ENCODE data around the gene NHLRC1.

Gene NHLRC1

GRCh38 chr6:18136260-18136659 is 13.8 kb upstream of the NHLRC1 start:
- Histone ChIP-seq H2BK120ac (ENCODE audit: low read depth, low read length) (no peak overlapping the region), H3K36me3 (ENCODE audit: control insufficient read depth, insufficient read depth, low read length) (peaks cover 1% of the 10 kb centered on the region), H4K5ac (ENCODE audit: low read length) (no peak overlapping the region), H3K79me2 (ENCODE audit: control insufficient read depth, insufficient read depth, low read length) (no peaks in the 10 kb centered on the region), H2AK5ac (ENCODE audit: low read length) (no peak overlapping the region), H3K23ac (ENCODE audit: low read length) (no peak overlapping the region), H3K56ac (ENCODE audit: low read length) (no peak overlapping the region), H3K4me3 (ENCODE audit: low read length) (no peak overlapping the region), H2BK15ac (replicated peaks; ENCODE audit: low read depth) (no peak overlapping the region), H3K79me1 (ENCODE audit: low read length) (no peaks in the 10 kb centered on the region), H3K4me1 (ENCODE audit: control insufficient read depth, low read depth, low read length) (no peaks in the 10 kb centered on the region), H3K4ac (ENCODE audit: low read depth, low read length) (no peak overlapping the region), H3K27me3 (ENCODE audit: insufficient read depth, low read length, poor library complexity) (no peaks in the 10 kb centered on the region), H3K4me2 (ENCODE audit: low read length) (no peak overlapping the region), H3K18ac (ENCODE audit: low read length) (no peak overlapping the region), H3K9ac (ENCODE audit: low read length) (no peak overlapping the region), H2BK5ac (ENCODE audit: low read length) (no peak overlapping the region), H4K8ac (ENCODE audit: low read depth, low read length) (no peak overlapping the region), H3K27ac (ENCODE audit: low read depth, low read length) (no peak overlapping the region)
- no peak for DNase-seq
- WGBS (ENCODE audit: extremely low coverage, insufficient coverage, low lambda C conversion rate) = no CpG with 5 or more reads among the region's 10 CpGs

- Histone ChIP-seq H3K79me2 (ENCODE audit: control insufficient read depth, insufficient read depth, low read length) (no peaks in the 10 kb centered on the region), H2AK5ac (ENCODE audit: low read length) (no peak overlapping the region), H3K4me2 (ENCODE audit: low read length) (no peak overlapping the region), H3K27me3 (ENCODE audit: insufficient read depth, low read length, poor library complexity) (no peaks in the 10 kb centered on the region), H2BK15ac (replicated peaks; ENCODE audit: low read depth) (no peak overlapping the region), H3K4me3 (ENCODE audit: low read length) (no peak overlapping the region), H4K8ac (ENCODE audit: low read depth, low read length) (no peak overlapping the region), H3K79me1 (ENCODE audit: low read length) (no peaks in the 10 kb centered on the region), H3K4me1 (ENCODE audit: control insufficient read depth, low read depth, low read length) (no peaks in the 10 kb centered on the region), H3K27ac (ENCODE audit: low read depth, low read length) (no peak overlapping the region), H4K5ac (ENCODE audit: low read length) (no peak overlapping the region), H3K56ac (ENCODE audit: low read length) (no peak overlapping the region), H2BK5ac (ENCODE audit: low read length) (no peak overlapping the region), H2BK120ac (ENCODE audit: low read depth, low read length) (no peak overlapping the region), H3K23ac (ENCODE audit: low read length) (no peak overlapping the region), H3K18ac (ENCODE audit: low read length) (no peak overlapping the region), H3K4ac (ENCODE audit: low read depth, low read length) (no peak overlapping the region), H3K9ac (ENCODE audit: low read length) (no peak overlapping the region), H3K36me3 (ENCODE audit: control insufficient read depth, insufficient read depth, low read length) (peaks cover 1% of the 10 kb centered on the region)
- WGBS (ENCODE audit: extremely low coverage, insufficient coverage, low lambda C conversion rate) = no CpG with 5 or more reads among the region's 2 CpGs
- DNase-seq = no peak
Measured at GRCh38 chr6:18135171-18135570, 12.7 kb upstream of the NHLRC1 start.

- H3K27ac ChIP-seq (ENCODE audit: low read depth, low read length) = no peak overlapping the region
- H3K4me3 ChIP-seq (ENCODE audit: low read length) = no peak overlapping the region
- H3K79me1 ChIP-seq (ENCODE audit: low read length) = no peaks in the 10 kb centered on the region
- no peaks in the 10 kb centered on the region for H3K36me3 ChIP-seq (ENCODE audit: control insufficient read depth, insufficient read depth, low read length)
- no peak overlapping the region for H2AK5ac ChIP-seq (ENCODE audit: low read length)
- no peak overlapping the region for H2BK15ac ChIP-seq (replicated peaks; ENCODE audit: low read depth)
- H3K79me2 ChIP-seq (ENCODE audit: control insufficient read depth, insufficient read depth, low read length) = no peaks in the 10 kb centered on the region
- no peak overlapping the region for H2BK120ac ChIP-seq (ENCODE audit: low read depth, low read length)
- no peak overlapping the region for H3K9ac ChIP-seq (ENCODE audit: low read length)
- H4K5ac ChIP-seq (ENCODE audit: low read length) = no peak overlapping the region
- no peaks in the 10 kb centered on the region for H3K4me1 ChIP-seq (ENCODE audit: control insufficient read depth, low read depth, low read length)
- DNase-seq = no peak
- no peak overlapping the region for H3K18ac ChIP-seq (ENCODE audit: low read length)
- WGBS (ENCODE audit: extremely low coverage, insufficient coverage, low lambda C conversion rate) = no CpG with 5 or more reads among the region's 3 CpGs
- H3K23ac ChIP-seq (ENCODE audit: low read length) = no peak overlapping the region
- H3K27me3 ChIP-seq (ENCODE audit: insufficient read depth, low read length, poor library complexity) = no peaks in the 10 kb centered on the region
- no peak overlapping the region for H2BK5ac ChIP-seq (ENCODE audit: low read length)
- no peak overlapping the region for H3K56ac ChIP-seq (ENCODE audit: low read length)
- no peak overlapping the region for H3K4ac ChIP-seq (ENCODE audit: low read depth, low read length)
- no peak overlapping the region for H3K4me2 ChIP-seq (ENCODE audit: low read length)
- H4K8ac ChIP-seq (ENCODE audit: low read depth, low read length) = no peak overlapping the region
Measured at GRCh38 chr6:18132346-18132745, 9.9 kb upstream of the NHLRC1 start.

GRCh38 chr6:18126121-18126520 is 3.6 kb upstream of the NHLRC1 start:
- Histone ChIP-seq H3K56ac (ENCODE audit: low read length) (no peak overlapping the region), H3K79me1 (ENCODE audit: low read length) (no peaks in the 10 kb centered on the region), H3K4me2 (ENCODE audit: low read length) (no peak overlapping the region), H3K4me3 (ENCODE audit: low read length) (no peak overlapping the region), H2BK120ac (ENCODE audit: low read depth, low read length) (no peak overlapping the region), H3K27ac (ENCODE audit: low read depth, low read length) (no peak overlapping the region), H3K4me1 (ENCODE audit: control insufficient read depth, low read depth, low read length) (peaks cover 2% of the 10 kb centered on the region), H3K36me3 (ENCODE audit: control insufficient read depth, insufficient read depth, low read length) (no peaks in the 10 kb centered on the region), H3K9ac (ENCODE audit: low read length) (no peak overlapping the region), H2BK15ac (replicated peaks; ENCODE audit: low read depth) (no peak overlapping the region), H2AK5ac (ENCODE audit: low read length) (no peak overlapping the region), H3K27me3 (ENCODE audit: insufficient read depth, low read length, poor library complexity) (no peaks in the 10 kb centered on the region), H3K79me2 (ENCODE audit: control insufficient read depth, insufficient read depth, low read length) (no peaks in the 10 kb centered on the region), H2BK5ac (ENCODE audit: low read length) (no peak overlapping the region), H3K23ac (ENCODE audit: low read length) (no peak overlapping the region), H3K18ac (ENCODE audit: low read length) (no peak overlapping the region), H4K8ac (ENCODE audit: low read depth, low read length) (no peak overlapping the region), H3K4ac (ENCODE audit: low read depth, low read length) (no peak overlapping the region), H4K5ac (ENCODE audit: low read length) (no peak overlapping the region)
- no CpG with 5 or more reads among the region's 5 CpGs for WGBS (ENCODE audit: extremely low coverage, insufficient coverage, low lambda C conversion rate)
- DNase-seq = peak; percentile 6

- Histone ChIP-seq H2AK5ac (ENCODE audit: low read length) (no peak overlapping the region), H3K36me3 (ENCODE audit: control insufficient read depth, insufficient read depth, low read length) (no peaks in the 10 kb centered on the region), H3K18ac (ENCODE audit: low read length) (no peak overlapping the region), H3K27ac (ENCODE audit: low read depth, low read length) (no peak overlapping the region), H2BK5ac (ENCODE audit: low read length) (no peak overlapping the region), H3K9ac (ENCODE audit: low read length) (no peak overlapping the region), H3K4me3 (ENCODE audit: low read length) (no peak overlapping the region), H3K79me2 (ENCODE audit: control insufficient read depth, insufficient read depth, low read length) (no peaks in the 10 kb centered on the region), H2BK15ac (replicated peaks; ENCODE audit: low read depth) (no peak overlapping the region), H3K79me1 (ENCODE audit: low read length) (no peaks in the 10 kb centered on the region), H3K4me2 (ENCODE audit: low read length) (no peak overlapping the region), H3K56ac (ENCODE audit: low read length) (no peak overlapping the region), H2BK120ac (ENCODE audit: low read depth, low read length) (no peak overlapping the region), H3K23ac (ENCODE audit: low read length) (no peak overlapping the region), H3K27me3 (ENCODE audit: insufficient read depth, low read length, poor library complexity) (no peaks in the 10 kb centered on the region), H3K4ac (ENCODE audit: low read depth, low read length) (no peak overlapping the region), H3K4me1 (ENCODE audit: control insufficient read depth, low read depth, low read length) (peaks cover 2% of the 10 kb centered on the region), H4K5ac (ENCODE audit: low read length) (no peak overlapping the region), H4K8ac (ENCODE audit: low read depth, low read length) (no peak overlapping the region)
- peak; percentile 61 for DNase-seq
- no CpG with 5 or more reads among the region's 19 CpGs for WGBS (ENCODE audit: extremely low coverage, insufficient coverage, low lambda C conversion rate)
Measured at GRCh38 chr6:18121580-18122127, 823 bp downstream of the NHLRC1 start.

GRCh38 chr6:18119236-18119635 is 3.2 kb downstream of the NHLRC1 start:
- DNase-seq = no peak
- WGBS (ENCODE audit: extremely low coverage, insufficient coverage, low lambda C conversion rate) = no CpG with 5 or more reads among the region's 5 CpGs
- no peak overlapping the region for H3K27ac ChIP-seq (ENCODE audit: low read depth, low read length)

More at GRCh38 chr6:18119236-18119635, 3.2 kb downstream of the NHLRC1 start:
- Histone ChIP-seq H3K4me3 (ENCODE audit: low read length) (no peak overlapping the region), H3K18ac (ENCODE audit: low read length) (no peak overlapping the region), H3K9ac (ENCODE audit: low read length) (no peak overlapping the region), H3K4ac (ENCODE audit: low read depth, low read length) (no peak overlapping the region), H4K8ac (ENCODE audit: low read depth, low read length) (no peak overlapping the region), H3K4me1 (ENCODE audit: control insufficient read depth, low read depth, low read length) (peaks cover 2% of the 10 kb centered on the region), H2BK15ac (replicated peaks; ENCODE audit: low read depth) (no peak overlapping the region), H3K4me2 (ENCODE audit: low read length) (no peak overlapping the region), H2AK5ac (ENCODE audit: low read length) (no peak overlapping the region), H3K23ac (ENCODE audit: low read length) (no peak overlapping the region), H3K27me3 (ENCODE audit: insufficient read depth, low read length, poor library complexity) (no peaks in the 10 kb centered on the region), H3K79me2 (ENCODE audit: control insufficient read depth, insufficient read depth, low read length) (no peaks in the 10 kb centered on the region), H2BK120ac (ENCODE audit: low read depth, low read length) (no peak overlapping the region), H3K56ac (ENCODE audit: low read length) (no peak overlapping the region), H2BK5ac (ENCODE audit: low read length) (no peak overlapping the region), H4K5ac (ENCODE audit: low read length) (no peak overlapping the region), H3K79me1 (ENCODE audit: low read length) (no peaks in the 10 kb centered on the region), H3K36me3 (ENCODE audit: control insufficient read depth, insufficient read depth, low read length) (no peaks in the 10 kb centered on the region)

Measured in mesendoderm (in vitro differentiated cells).